Measurements from ENCODE around the gene LILRB1.
"Not testable (repeated sequence)": the region's sequence is repeated elsewhere in the genome, so short reads cannot be mapped to it uniquely, and the experiment has no call there.

Gene LILRB1

GRCh38 chr19:54626757-54627156 lies 3.5 kb upstream of the LILRB1 start:
- DNase-seq, result no peak

- not testable (repeated sequence) for DNase-seq
These were observed 2.4 kb upstream of the LILRB1 start for GRCh38 chr19:54627912-54628311.

- no peak for DNase-seq
These were observed 498 bp downstream of the LILRB1 start for GRCh38 chr19:54630782-54631181.

GRCh38 chr19:54631489-54632337 lies 1.4 kb downstream of the LILRB1 start:
- DNase-seq, result not testable (repeated sequence)

GRCh38 chr19:54632517-54632916 lies 2.2 kb downstream of the LILRB1 start:
- not testable (repeated sequence) for DNase-seq

- DNase-seq, result no peak
These were observed 3.1 kb downstream of the LILRB1 start for GRCh38 chr19:54633401-54633800.

- DNase-seq, result not testable (repeated sequence)
These were observed 5.8 kb downstream of the LILRB1 start for GRCh38 chr19:54636081-54636480.

- no peak for DNase-seq
These were observed 8.4 kb downstream of the LILRB1 start for GRCh38 chr19:54638683-54639082.

GRCh38 chr19:54642953-54643352 lies 12.7 kb downstream of the LILRB1 start:
- not testable (repeated sequence) for DNase-seq

- not testable (repeated sequence) for DNase-seq
These were observed 13.3 kb downstream of the LILRB1 start for GRCh38 chr19:54643583-54643982.

- DNase-seq, result no peak
These were observed 13.8 kb downstream of the LILRB1 start for GRCh38 chr19:54644056-54644455.

- no peak for DNase-seq
These were observed 16.1 kb downstream of the LILRB1 start for GRCh38 chr19:54646331-54646841.

GRCh38 chr19:54648129-54648528 lies 17.8 kb downstream of the LILRB1 start:
- no peak for DNase-seq

- DNase-seq, result no peak
These were observed 19.9 kb downstream of the LILRB1 start for GRCh38 chr19:54650108-54650655.

GRCh38 chr19:54653181-54653809 lies 23.0 kb downstream of the LILRB1 start:
- no peak for DNase-seq

- DNase-seq, result no peak
These were observed 24.4 kb downstream of the LILRB1 start for GRCh38 chr19:54654447-54655321.

- no peak for DNase-seq
These were observed 29.0 kb downstream of the LILRB1 start for GRCh38 chr19:54659300-54659699.

GRCh38 chr19:54660306-54660705 lies 30.0 kb downstream of the LILRB1 start:
- DNase-seq, result no peak

- no peak for DNase-seq
These were observed 30.7 kb downstream of the LILRB1 start for GRCh38 chr19:54660964-54661363.

- no peak for DNase-seq
These were observed 31.7 kb downstream of the LILRB1 start for GRCh38 chr19:54661846-54662481.

GRCh38 chr19:54662730-54663129 lies 32.4 kb downstream of the LILRB1 start, which contains the start of gene LILRB4:
Gene LILRB4, plus strand, starts transcription at chr19:54662985. Its CDS starts 49 bp downstream, at chr19:54663034.
- DNase-seq, result no peak

- no peak for DNase-seq
These were observed 35.2 kb downstream of the LILRB1 start for GRCh38 chr19:54665530-54665929.
